ENCODE measurements around the gene CAB39L. TPM values are rescaled to one million over a fixed set of nuclear protein-coding genes. Genes with fewer than 3 reads are reported as not detected.

CAB39L gene
- total and polyA plus RNA-seq, 2 of the 4 experiments (the other 2 are of a cell fraction) = 8.5 to 16.7 TPM

GRCh38 chr13:49464085-49464484 lies 20.2 kb upstream of the CAB39L start:
- CTCF ChIA-PET = no interaction called here
- no peak for TF ChIP-seq RAD21 (IDR thresholded peaks at IDR 0.05; ENCODE audit: low read length)
- Histone ChIP-seq H4K20me1 (ENCODE audit: insufficient read depth, low read length) (no peaks in the 10 kb centered on the region), H2BK15ac (ENCODE audit: low read depth, low read length) (no peak overlapping the region), H2BK20ac (ENCODE audit: low read depth, low read length) (no peak overlapping the region), H3K4me2 (ENCODE audit: low read depth, low read length) (no peak overlapping the region), H4K91ac (ENCODE audit: insufficient read depth, low read depth, low read length) (no peak overlapping the region), H3K18ac (ENCODE audit: low read depth, low read length) (peak overlapping the region; percentile 52; the same call in 1 of the 2 replicates), H3K4me3 (ENCODE audit: insufficient read depth, low read depth, low read length) (no peak overlapping the region), H3K4ac (ENCODE audit: low read depth, low read length) (no peak overlapping the region), H4K5ac (ENCODE audit: low read depth, low read length) (0 out of 2 replicates have a peak overlapping the region, but pooled peaks have one; percentile 29), H3K79me1 (ENCODE audit: low read depth in 1 of 2, low read length in 2 of 2) (peaks cover 0 to 12% of the 10 kb centered on the region in 2 experiments; a peak in 2 of 4 replicates), H2AK9ac (replicated peaks; ENCODE audit: low read depth, low read length, poor library complexity) (no peak overlapping the region), H3K56ac (ENCODE audit: extremely low read depth, insufficient read depth, low read length) (no peak overlapping the region), H3K9me3 (ENCODE audit: control insufficient read depth, insufficient read depth, low read length) (peaks cover 14% of the 10 kb centered on the region), H3K23ac (ENCODE audit: low read depth, low read length) (no peak overlapping the region), H2BK5ac (ENCODE audit: low read depth, low read length, poor library complexity, severe bottlenecking) (no peak overlapping the region), H4K8ac (ENCODE audit: low read depth in 2 of 2, low read length in 2 of 2) (no peak overlapping the region), H3K27ac (ENCODE audit: insufficient read depth, low read length) (no peak overlapping the region; the same call in 1 of the 2 replicates), H2AK5ac (ENCODE audit: low read depth, low read length) (no peak overlapping the region), H3K36me3 (ENCODE audit: control insufficient read depth, insufficient read depth, low read length) (peaks cover 23% of the 10 kb centered on the region), H3K14ac (replicated peaks; ENCODE audit: low read depth, low read length) (no peak overlapping the region), H3K4me1 (ENCODE audit: control insufficient read depth, insufficient read depth, low read length) (no peaks in the 10 kb centered on the region), H2BK120ac (ENCODE audit: low read depth, low read length) (no peak overlapping the region), H2AFZ (replicated peaks; ENCODE audit: low read length, poor library complexity) (no peak overlapping the region), H3K9ac (ENCODE audit: low read depth, low read length) (no peak overlapping the region), H3K27me3 (ENCODE audit: control insufficient read depth, insufficient read depth, low read length) (no peaks in the 10 kb centered on the region), H3K9me1 (ENCODE audit: insufficient read depth, low read length) (peaks cover 7% of the 10 kb centered on the region; the same call in 1 of the 2 replicates)
- no CpG with 5 or more reads among the region's 1 CpG for WGBS, 2 experiments (ENCODE audit: extremely low coverage in 2 of 2, insufficient read length in 1 of 2)
- DNase-seq (no peak), ATAC-seq (ENCODE audit: low read depth) (no peak)
- dilution Hi-C loops (cut with HindIII; ENCODE audit: low sequenced_read_pairs, unreplicated experiment) = no loop called here
- in situ Hi-C loops (cut with MboI; ENCODE audit: low sequenced_read_pairs) = no loop called here
- intact Hi-C loops (cut with micrococcal nuclease) = no loop called here
- POLR2A ChIA-PET (ENCODE audit: unreplicated experiment) = no interaction called here
- no TSS peak for BruUV-seq (replicated peaks)
